OCI-LY3 (cell line): ENCODE results near the gene IPO5.

Experiments used
- CTCF ChIP-seq: fragments of 200-600, 300-600 bp; sonication (generic); IDR thresholded peaks from 2 replicates; pipeline ENCODE4 v1.5.1; 2014; ENCODE audit warnings: antibody characterized with exemption, low read length, low read depth
- EZH2phosphoT487 ChIP-seq: fragments of 200-600 bp; shearing (Covaris generic); IDR thresholded peaks from 2 replicates; pipeline ENCODE4 v1.6.1; 2018; ENCODE audit warnings: antibody characterized with exemption, mixed run types, low read depth

- TF ChIP-seq CTCF (no peak), EZH2phosphoT487 (no peak)
These were observed 13.8 kb downstream of the IPO5 start for GRCh38 chr13:97967226-97967625.
